Transverse colon (tissue), 4 donors: ENCODE measurements around the gene PRDM5. TPM values are rescaled to one million over a fixed set of nuclear protein-coding genes. Genes with fewer than 3 reads are reported as not detected.

Experiments
- DNase-seq: peaks from one replicate; pipeline ENCODE4 v3.0.0-alpha.2; 2019
- H3K27ac ChIP-seq, 4 donors: fragments of 200-600 bp; sonication (generic); 2 replicates each; pipeline ENCODE4 v1.5.1; 2016 to 2018; ENCODE audit warnings: inconsistent platforms in 4 of 4
- H3K27me3 ChIP-seq: fragments of 200-600 bp; sonication (generic); 2 replicates; pipeline ENCODE4 v1.5.1; 2017; ENCODE audit warnings: inconsistent platforms
- H3K36me3 ChIP-seq, 4 donors: fragments of 200-600 bp; sonication (generic); 2 replicates each; pipeline ENCODE4 v1.5.1; 2017 to 2019; ENCODE audit warnings: inconsistent platforms in 4 of 4
- H3K4me1 ChIP-seq, 4 donors: fragments of 200-600 bp; sonication (generic); 2 replicates each; pipeline ENCODE4 v1.5.1; 2017 to 2020; ENCODE audit warnings: inconsistent platforms in 4 of 4
- H3K4me3 ChIP-seq, 4 donors: fragments of 200-600 bp; sonication (generic); 1 replicate in 1 of 4; 2 replicates in 3 of 4; pipeline versions ENCODE4 v1.5.1 to v1.6.1; 2017 to 2019; ENCODE audit warnings: inconsistent platforms in 4 of 4
- H3K9me3 ChIP-seq, 2 donors: fragments of 200-600 bp; sonication (generic); 2 replicates each; pipeline ENCODE4 v1.5.1; 2017 to 2019; ENCODE audit warnings: inconsistent platforms in 2 of 2
- EP300 ChIP-seq: sonication (generic); formaldehyde crosslinking; IDR thresholded peaks from one replicate; pipeline ENCODE4 v1.6.1; 2017; ENCODE audit warnings: antibody characterized with exemption, low read depth
- POLR2A ChIP-seq: fragments of 450-650 bp; IDR thresholded peaks from one replicate; pipeline ENCODE4 v1.6.1; 2016; ENCODE audit warnings: antibody characterized with exemption, mild to moderate bottlenecking, moderate library complexity
- POLR2AphosphoS5 ChIP-seq, 3 donors: sonication (generic); formaldehyde crosslinking; IDR thresholded peaks; one replicate each; pipeline ENCODE4 v1.6.1; 2016; ENCODE audit warnings: antibody characterized with exemption in 3 of 3
- WGBS, 2 donors: methylation state at CpG; one replicate each; pipeline ENCODE4 v1.1.5; 2018; ENCODE audit warnings: low coverage in 1 of 2; 5-methylcytosine and 5-hydroxymethylcytosine counted together
- in situ Hi-C, 4 donors: fragments of 200-750 bp; cut with MboI; loops; one replicate each; pipeline versions ENCODE4 v1.15.0 to v1.15.1; 2017; ENCODE audit warnings: low sequenced_read_pairs in 3 of 4, low pct_ligation_motif_present in 1 of 4, low pct_unique_long_range_greater_than_20kb in 1 of 4
- intact Hi-C: fragments of 100-400 bp; cut with DNase I; formaldehyde crosslinking; loops from one replicate; pipeline ENCODE4 v1.15.1; 2023; ENCODE audit warnings: low total_unique reads
- total RNA-seq, 4 donors: library from RNA; depleted of rRNA; stranded (reverse); fragments of >200 nt; gene quantifications; one replicate each; pipeline ENCODE4 v1.1.0, GENCODE V29; 2016
- TF ChIP-seq, protein P1 (sequence below), 5 experiments: fragments of 200-600 bp in 3 of 5; fragments of 450-650 bp in 2 of 5; sonication (generic) in 3 of 5; IDR thresholded peaks; 1 replicate in 2 of 5; 2 replicates in 3 of 5; pipeline ENCODE4 v1.5.1; 2016 to 2017; ENCODE audit warnings: antibody characterized with exemption in 5 of 5, inconsistent platforms in 3 of 5, mild to moderate bottlenecking in 2 of 5, moderate library complexity in 1 of 5

Gene PRDM5
- total RNA-seq, 4 donors from 2014 or later: 3.8 to 7.9 (median 6.9) TPM

DNA sequence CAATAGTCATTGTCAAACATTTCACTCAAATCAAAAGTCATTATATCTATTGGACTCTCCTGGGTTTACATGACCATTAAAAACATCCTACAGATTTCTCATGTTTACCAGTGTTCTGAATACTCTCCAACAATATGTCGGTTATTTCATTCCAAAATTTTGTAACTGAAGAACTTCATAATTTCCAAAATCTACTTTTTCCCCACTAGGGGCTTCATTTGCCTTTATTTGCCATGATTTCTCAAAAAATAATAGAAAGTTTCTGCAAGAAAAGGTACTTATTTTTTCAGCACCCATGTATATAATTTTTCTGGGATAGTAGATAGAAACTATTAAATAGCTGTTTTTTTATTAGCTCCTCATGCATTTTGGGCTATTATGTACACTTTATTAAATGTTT, 49.0 kb downstream of the PRDM5 start:
- H3K4me3 ChIP-seq: no peak overlapping the region
- TF ChIP-seq, protein P1, sequence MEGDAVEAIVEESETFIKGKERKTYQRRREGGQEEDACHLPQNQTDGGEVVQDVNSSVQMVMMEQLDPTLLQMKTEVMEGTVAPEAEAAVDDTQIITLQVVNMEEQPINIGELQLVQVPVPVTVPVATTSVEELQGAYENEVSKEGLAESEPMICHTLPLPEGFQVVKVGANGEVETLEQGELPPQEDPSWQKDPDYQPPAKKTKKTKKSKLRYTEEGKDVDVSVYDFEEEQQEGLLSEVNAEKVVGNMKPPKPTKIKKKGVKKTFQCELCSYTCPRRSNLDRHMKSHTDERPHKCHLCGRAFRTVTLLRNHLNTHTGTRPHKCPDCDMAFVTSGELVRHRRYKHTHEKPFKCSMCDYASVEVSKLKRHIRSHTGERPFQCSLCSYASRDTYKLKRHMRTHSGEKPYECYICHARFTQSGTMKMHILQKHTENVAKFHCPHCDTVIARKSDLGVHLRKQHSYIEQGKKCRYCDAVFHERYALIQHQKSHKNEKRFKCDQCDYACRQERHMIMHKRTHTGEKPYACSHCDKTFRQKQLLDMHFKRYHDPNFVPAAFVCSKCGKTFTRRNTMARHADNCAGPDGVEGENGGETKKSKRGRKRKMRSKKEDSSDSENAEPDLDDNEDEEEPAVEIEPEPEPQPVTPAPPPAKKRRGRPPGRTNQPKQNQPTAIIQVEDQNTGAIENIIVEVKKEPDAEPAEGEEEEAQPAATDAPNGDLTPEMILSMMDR (IDR thresholded peaks at IDR 0.05): no peak
- TF ChIP-seq EP300 (no peak), POLR2A (no peak), POLR2AphosphoS5 (IDR thresholded peaks at IDR 0.05) (no peak)

DNA sequence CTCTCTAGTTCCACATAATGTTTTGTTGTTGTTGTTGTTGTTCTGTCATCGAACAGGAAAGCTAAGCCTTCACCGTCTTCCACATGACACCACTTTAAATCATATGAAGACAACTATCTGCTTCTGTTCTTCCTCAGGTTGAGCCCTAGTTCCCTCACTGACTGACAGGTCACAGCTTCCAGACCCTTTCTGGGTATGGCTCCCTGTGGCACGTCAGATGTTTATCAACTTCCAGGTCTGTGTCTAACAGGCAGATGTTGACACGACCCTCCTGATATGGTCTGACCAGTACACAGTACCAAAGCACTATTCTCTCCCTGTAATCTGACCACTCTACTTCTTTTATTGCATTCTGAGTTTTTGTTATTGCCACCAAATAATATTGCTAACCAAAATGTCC, 51.4 kb downstream of the PRDM5 start:
- Histone ChIP-seq H3K9me3 (no peaks in the 10 kb centered on the region), H3K27ac (no peak overlapping the region), H3K36me3 (no peaks in the 10 kb centered on the region), H3K27me3 (no peaks in the 10 kb centered on the region), H3K4me1 (peaks cover 0 to 21% (median 4%) of the 10 kb centered on the region in 4 donors), H3K4me3 (no peak overlapping the region)
- in situ Hi-C loops: no loop called here
- intact Hi-C loops: no loop called here
- DNase-seq: no peak
- TF ChIP-seq, protein P1 (IDR thresholded peaks at IDR 0.05): no peak
- no peak for TF ChIP-seq POLR2A
- no peak for TF ChIP-seq EP300
- no peak for TF ChIP-seq POLR2AphosphoS5 (IDR thresholded peaks at IDR 0.05)
- 78 to 79% methylated on average over 4 of the region's 4 CpGs for whole genome bisulfite sequencing, 2 donors

More for the DNA sequence above, 49.0 kb downstream of the PRDM5 start:
- Histone ChIP-seq H3K9me3 (no peaks in the 10 kb centered on the region), H3K27ac (no peak overlapping the region), H3K4me1 (peaks cover 0 to 36% (median 12%) of the 10 kb centered on the region in 4 donors), H3K27me3 (no peaks in the 10 kb centered on the region), H3K36me3 (no peaks in the 10 kb centered on the region)
- WGBS, 2 donors: 75 to 92% methylated on average over 1 of the region's 1 CpG
- in situ Hi-C loops: no loop called here
- intact Hi-C loops: no loop called here
- DNase-seq: no peak

DNA sequence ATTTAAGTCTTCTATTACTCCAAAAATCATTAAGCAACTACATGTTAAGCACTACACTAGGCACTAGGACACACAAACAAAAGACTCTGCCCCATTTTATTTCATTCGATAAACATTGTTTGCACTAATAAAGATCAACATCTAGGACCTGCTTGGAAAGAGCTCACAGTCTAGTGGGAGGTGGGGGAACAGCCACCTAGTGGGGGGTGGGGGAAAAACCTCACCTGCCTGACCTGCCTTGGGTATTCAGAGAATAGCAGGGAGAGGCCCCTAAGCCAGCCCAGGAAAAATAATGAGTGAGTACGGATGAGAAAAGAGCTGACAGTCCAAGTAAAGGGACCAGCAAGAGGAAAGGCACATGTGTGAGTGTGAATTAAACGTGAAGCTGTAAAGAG, 52.2 kb downstream of the PRDM5 start:
- no peaks in the 10 kb centered on the region for H3K9me3 ChIP-seq
- 45 to 62% methylated on average over 2 to 3 of the region's 3 CpGs for WGBS, 2 donors
- H3K27ac ChIP-seq: peak overlapping the region in 1 of 4 donors; percentile 16
- H3K4me1 ChIP-seq: peaks cover 0 to 15% (median 4%) of the 10 kb centered on the region in 4 donors
- no peak overlapping the region for H3K4me3 ChIP-seq
- no peak for DNase-seq
- in situ Hi-C loops: no loop called here
- TF ChIP-seq EP300: no peak
- TF ChIP-seq, protein P1 (IDR thresholded peaks at IDR 0.05): peak in 2 of 5 experiments; percentile 11 to 24
- intact Hi-C loops: no loop called here
- H3K27me3 ChIP-seq: no peaks in the 10 kb centered on the region
- H3K36me3 ChIP-seq: no peaks in the 10 kb centered on the region

DNA sequence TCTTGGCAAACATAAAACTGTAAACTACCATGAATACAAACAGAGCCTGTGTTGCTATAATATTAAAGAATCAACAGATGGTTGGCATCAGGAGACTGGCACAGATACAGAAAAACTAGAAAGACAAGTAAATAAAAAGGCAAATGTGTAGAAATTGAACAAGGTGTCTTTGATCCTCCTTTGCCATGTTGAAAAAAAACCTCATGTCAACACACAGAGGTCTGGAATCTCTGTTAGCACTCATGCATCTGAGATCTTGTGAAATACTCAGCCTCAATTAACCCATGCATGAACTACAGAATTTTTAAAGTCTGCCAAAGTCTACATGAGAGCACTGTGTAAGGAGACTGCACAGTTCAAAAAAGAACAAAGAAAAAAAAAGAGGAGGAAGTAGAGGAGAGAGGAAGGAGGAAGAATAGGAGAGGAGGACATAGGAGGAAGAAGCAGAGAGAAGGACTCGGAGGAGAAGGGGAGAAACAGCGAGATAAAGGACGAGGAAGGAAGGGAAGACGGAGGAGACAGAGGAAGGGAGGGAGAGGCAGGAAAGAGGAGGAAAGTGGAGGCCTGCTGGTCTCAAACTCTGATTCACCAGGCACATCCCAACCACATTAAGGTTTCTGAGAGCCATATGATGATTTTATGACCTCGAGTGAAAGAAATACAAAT, 52.8 kb downstream of the PRDM5 start:
- Histone ChIP-seq H3K9me3 (no peaks in the 10 kb centered on the region), H3K27ac (peak overlapping the region in 1 of 4 donors; percentile 16), H3K4me3 (no peak overlapping the region), H3K4me1 (peaks cover 0 to 15% (median 4%) of the 10 kb centered on the region in 4 donors), H3K27me3 (no peaks in the 10 kb centered on the region), H3K36me3 (no peaks in the 10 kb centered on the region)
- intact Hi-C loops: no loop called here
- DNase-seq: no peak
- 50 to 53% methylated on average over 3 to 5 of the region's 5 CpGs for WGBS, 2 donors
- TF ChIP-seq POLR2A: no peak
- TF ChIP-seq POLR2AphosphoS5 (IDR thresholded peaks at IDR 0.05): no peak
- TF ChIP-seq, protein P1 (IDR thresholded peaks at IDR 0.05): no peak
- no peak for TF ChIP-seq EP300
- in situ Hi-C loops: no loop called here
